AG09319 (cell line): ENCODE measurements around the gene KRAS.

ENCODE experiments used
- DNase-seq: peaks from one replicate; pipeline ENCODE4 v3.0.0-alpha.2; 2010; ENCODE audit warnings: low read depth; ENCODE audit errors: extremely low read depth
- CTCF ChIP-seq: IDR thresholded peaks from 2 replicates; pipeline ENCODE4 v1.5.1; 2011; ENCODE audit warnings: low read depth, mild to moderate bottlenecking, inconsistent platforms, low read length, moderate library complexity

Gene KRAS

GRCh38 chr12:25186788-25187402 is 63.8 kb downstream of the KRAS start:
- DNase-seq: no peak
- TF ChIP-seq CTCF: no peak

DNA sequence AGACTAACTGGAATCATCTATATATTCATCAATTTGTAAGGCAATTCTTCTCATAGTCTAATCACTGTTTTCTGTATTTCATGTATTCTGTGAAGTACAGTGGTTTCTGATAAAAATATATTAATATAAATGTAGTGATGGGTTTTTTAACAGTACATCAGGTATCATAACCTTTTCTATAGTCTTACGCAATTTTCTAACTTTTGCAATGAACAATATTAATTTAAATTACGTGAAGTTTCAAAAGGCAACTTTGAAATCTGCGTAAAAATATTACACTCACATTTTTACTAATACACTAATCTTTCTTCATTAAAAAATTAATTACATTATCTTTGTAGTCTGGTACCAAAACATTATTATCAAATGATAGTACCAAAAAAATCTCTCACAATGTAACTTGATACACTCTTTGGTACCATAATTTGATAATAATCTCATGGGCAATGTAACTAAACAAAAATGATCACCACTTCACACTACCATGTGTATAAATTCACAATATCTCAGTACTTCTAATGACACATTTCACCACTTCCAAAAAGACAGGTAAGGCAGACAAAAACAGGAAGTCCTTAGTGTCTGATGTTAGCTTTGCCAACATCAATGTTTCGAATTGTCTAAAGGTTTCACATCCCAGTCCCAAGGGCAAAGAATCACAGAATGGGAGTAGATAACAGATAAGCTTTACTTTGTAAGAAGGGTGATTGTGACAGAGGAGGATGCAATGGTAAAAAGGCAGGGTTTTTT is 64.5 kb downstream of the KRAS start:
- no peak for DNase-seq
- TF ChIP-seq CTCF: no peak

DNA sequence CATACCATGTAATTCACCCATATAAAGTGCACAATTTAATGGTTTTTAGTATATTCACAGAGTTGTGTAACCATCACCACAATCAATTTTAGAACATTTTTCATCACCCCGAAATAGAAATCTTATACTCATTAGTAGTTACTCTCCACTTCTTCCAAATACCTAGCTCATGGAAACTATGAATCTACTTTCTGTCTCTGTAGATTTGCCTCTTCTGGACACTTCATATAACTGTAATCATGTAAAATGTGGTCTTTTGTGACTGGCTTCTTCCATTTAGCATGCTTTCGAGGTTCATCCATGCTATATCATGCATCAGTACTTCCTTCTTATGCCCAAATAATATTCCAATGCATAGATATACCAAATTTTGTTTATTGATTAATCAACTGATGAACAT is 66.6 kb downstream of the KRAS start:
- DNase-seq: no peak
- no peak for TF ChIP-seq CTCF

GRCh38 chr12:25182765-25183164 is 68.0 kb downstream of the KRAS start:
- no peak for DNase-seq
- no peak for TF ChIP-seq CTCF

GRCh38 chr12:25162866-25163265 is 87.9 kb downstream of the KRAS start:
- no peak for DNase-seq
- TF ChIP-seq CTCF: no peak

GRCh38 chr12:25156061-25156460 is 94.7 kb downstream of the KRAS start:
- DNase-seq: no peak
- no peak for TF ChIP-seq CTCF

DNA sequence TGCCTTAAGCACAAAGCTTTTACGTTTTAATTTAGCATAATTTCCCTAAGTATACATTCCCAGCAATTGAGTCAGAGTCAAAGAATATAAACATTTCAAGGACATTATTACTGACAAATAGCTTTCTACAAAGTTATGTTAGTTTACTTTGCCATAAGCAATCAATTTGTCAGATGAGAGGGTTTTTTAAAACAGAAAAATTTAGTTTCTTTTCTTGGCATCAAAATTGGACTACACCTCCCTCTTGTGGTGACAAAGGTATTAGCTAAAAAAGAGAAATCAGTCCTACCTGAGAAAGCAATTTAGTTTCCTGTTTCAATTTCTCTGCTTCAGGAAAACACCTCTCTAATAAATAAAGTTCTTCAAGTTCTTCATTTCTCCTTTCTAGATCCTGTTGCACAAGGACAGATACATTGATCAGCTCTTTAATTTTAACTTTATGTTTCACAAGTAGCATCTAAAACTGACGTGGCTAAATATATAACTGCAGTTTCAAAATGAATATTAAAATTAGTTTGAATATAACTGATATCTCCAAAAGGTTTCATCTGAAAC is 95.6 kb downstream of the KRAS start:
- TF ChIP-seq CTCF: peak; percentile 60
- peak; percentile 57 for DNase-seq
